CD4-positive, alpha-beta T cell (primary cell): ENCODE data around the gene TLE6. TPM values are rescaled to one million over a fixed set of nuclear protein-coding genes. Genes with fewer than 3 reads are reported as not detected.

Source experiments
- ATAC-seq: fragments of 200-7000 bp; cut with Tn5 transposase; one replicate; pipeline ENCODE4 v1.10.0; 2022; ENCODE audit warnings: mild to moderate bottlenecking; ENCODE audit not compliant: poor library complexity
- CTCF ChIA-PET: fragments of 350-600 bp; sonication (Branson Sonifier 250); formaldehyde crosslinking; loops from one replicate; lab custom pipeline; 2021; ENCODE audit warnings: antibody characterized with exemption, inconsistent platforms; lab: Charles Lee
- POLR2A ChIA-PET: fragments of 350-600 bp; sonication (Branson Sonifier 250); formaldehyde crosslinking; loops from one replicate; lab custom pipeline; 2021; ENCODE audit warnings: antibody characterized with exemption, inconsistent platforms; lab: Charles Lee
- DNase-seq, 14 experiments: peaks; one replicate each; pipeline ENCODE4 v3.0.0-alpha.2; 2013 to 2020; ENCODE audit warnings: mixed read lengths in 2 of 14
- H3K27ac ChIP-seq, 2 donors: one replicate each; pipeline versions ENCODE4 v1.5.1 to v1.7.0; 2013; ENCODE audit warnings: low read length in 2 of 2, low read depth in 1 of 2, mild to moderate bottlenecking in 1 of 2
- H3K27me3 ChIP-seq, 2 experiments: 1 replicate in 1 of 2; 2 replicates in 1 of 2; pipeline versions ENCODE4 v1.6.1 to v1.7.0; 2013; ENCODE audit warnings: low read length in 2 of 2, control low read depth in 1 of 2, mild to moderate bottlenecking in 1 of 2, moderate library complexity in 1 of 2; ENCODE audit not compliant: insufficient read depth in 2 of 2, control insufficient read depth in 1 of 2
- H3K36me3 ChIP-seq: one replicate; pipeline ENCODE4 v1.6.1; 2013; ENCODE audit warnings: low read length, control low read depth; ENCODE audit not compliant: insufficient read depth
- H3K4me1 ChIP-seq: one replicate; pipeline ENCODE4 v1.6.1; 2013; ENCODE audit warnings: low read length, control low read depth; ENCODE audit not compliant: insufficient read depth
- H3K4me3 ChIP-seq: one replicate; pipeline ENCODE4 v1.5.1; 2013; ENCODE audit warnings: mild to moderate bottlenecking, low read length, moderate library complexity
- H3K9me3 ChIP-seq, 2 experiments: 1 replicate in 1 of 2; 2 replicates in 1 of 2; pipeline versions ENCODE4 v1.6.1 to v1.7.0; 2013; ENCODE audit warnings: low read length in 2 of 2, mild to moderate bottlenecking in 2 of 2, control low read depth in 1 of 2, moderate library complexity in 1 of 2; ENCODE audit not compliant: control insufficient read depth in 1 of 2, insufficient read depth in 1 of 2
- H3K27ac Mint-ChIP-seq: one replicate; pipeline ENCODE4 v1.8.0; 2020; ENCODE audit warnings: mixed read lengths
- H3K27me3 Mint-ChIP-seq: one replicate; pipeline ENCODE4 v1.8.0; 2021; ENCODE audit warnings: mixed read lengths
- H3K36me3 Mint-ChIP-seq: one replicate; pipeline ENCODE4 v1.8.0; 2021; ENCODE audit warnings: low read depth, mixed read lengths
- H3K4me1 Mint-ChIP-seq: one replicate; pipeline ENCODE4 v1.8.0; 2021; ENCODE audit warnings: low read depth, mixed read lengths
- H3K4me3 Mint-ChIP-seq: one replicate; pipeline ENCODE4 v1.8.0; 2020; ENCODE audit warnings: mild to moderate bottlenecking, mixed read lengths
- H3K9me3 Mint-ChIP-seq: one replicate; pipeline ENCODE4 v1.8.0; 2020; ENCODE audit warnings: mixed read lengths
- CTCF ChIP-seq: fragments of 200-600 bp; IDR thresholded peaks from one replicate; pipeline ENCODE4 v1.8.0; 2022; ENCODE audit warnings: antibody characterized with exemption, mild to moderate bottlenecking
- intact Hi-C, 2 experiments: fragments of 100-400 bp; cut with DNase I in 1 of 2; cut with micrococcal nuclease in 1 of 2; formaldehyde crosslinking; loops; one replicate each; pipeline versions ENCODE4 v1.15.1 to v1.9.0; 2023 to 2025; cut with DNase I, micrococcal nuclease
- total RNA-seq, 174 experiments: library from RNA in 2 of 174; stranded (reverse) in 2 of 174; gene quantifications; one replicate each; pipeline ENCODE4 v1.2.3 and lab custom pipeline; 2021 to 2026

Gene TLE6
- total RNA-seq, 2 experiments from 2014 or later = not detected

GRCh38 chr19:3026768-3027167 is 49.4 kb downstream of the TLE6 start:
- H3K27ac Mint-ChIP-seq = no peak overlapping the region
- no peaks in the 10 kb centered on the region for H3K27me3 ChIP-seq

GRCh38 chr19:3027292-3027691 is 49.9 kb downstream of the TLE6 start:
- ATAC-seq (no peak), DNase-seq (no peak)
- H3K36me3 Mint-ChIP-seq = no peaks in the 10 kb centered on the region
- intact Hi-C loops = loop anchor here in 1 of 2 experiments (5.0 kb wide), 1 partner anchor 35 kb away; the partner anchor contains the start of gene TLE5
- peaks cover 35% of the 10 kb centered on the region for H3K4me1 Mint-ChIP-seq
- Histone ChIP-seq H3K27me3 (no peaks in the 10 kb centered on the region), H3K36me3 (no peaks in the 10 kb centered on the region), H3K4me3 (no peak overlapping the region), H3K27ac (no peak overlapping the region), H3K9me3 (no peaks in the 10 kb centered on the region), H3K4me1 (peaks cover 36% of the 10 kb centered on the region)
- H3K4me3 Mint-ChIP-seq = peak overlapping the region; percentile 87
- H3K27ac Mint-ChIP-seq = no peak overlapping the region
- no peak for TF ChIP-seq CTCF
- no peaks in the 10 kb centered on the region for H3K27me3 Mint-ChIP-seq
- CTCF ChIA-PET = no interaction called here
- no peaks in the 10 kb centered on the region for H3K9me3 Mint-ChIP-seq
- POLR2A ChIA-PET = interaction anchor here (1.2 to 1.8 kb wide), 3 partner anchors 8 to 36 kb away, joined by 3 to 4 read pairs (median 4); no protein-coding TSS in a partner anchor

More at GRCh38 chr19:3026768-3027167, 49.4 kb downstream of the TLE6 start:
- no peak overlapping the region for H3K27ac ChIP-seq
- no peak for TF ChIP-seq CTCF
- H3K4me1 ChIP-seq = peaks cover 36% of the 10 kb centered on the region
- peak overlapping the region; percentile 87 for H3K4me3 Mint-ChIP-seq
- POLR2A ChIA-PET = interaction anchor here (1.2 to 1.3 kb wide), 2 partner anchors 9 to 35 kb away, joined by 3 to 4 read pairs; no protein-coding TSS in a partner anchor
- DNase-seq = no peak
- H3K36me3 ChIP-seq = no peaks in the 10 kb centered on the region
- no peak for ATAC-seq
- no peaks in the 10 kb centered on the region for H3K9me3 Mint-ChIP-seq
- no peak overlapping the region for H3K4me3 ChIP-seq
- H3K36me3 Mint-ChIP-seq = no peaks in the 10 kb centered on the region
- no peaks in the 10 kb centered on the region for H3K27me3 Mint-ChIP-seq
- CTCF ChIA-PET = no interaction called here
- no peaks in the 10 kb centered on the region for H3K9me3 ChIP-seq
- H3K4me1 Mint-ChIP-seq = peaks cover 35% of the 10 kb centered on the region
- intact Hi-C loops = loop anchor here in 1 of 2 experiments (5.0 kb wide), 1 partner anchor 36 kb away; the partner anchor contains the start of gene TLE5

GRCh38 chr19:3027981-3028304 is 50.6 kb downstream of the TLE6 start:
- Histone ChIP-seq H3K9me3 (no peaks in the 10 kb centered on the region), H3K4me3 (peak overlapping the region; percentile 62), H3K27ac (no peak overlapping the region), H3K4me1 (peaks cover 36% of the 10 kb centered on the region), H3K36me3 (no peaks in the 10 kb centered on the region), H3K27me3 (no peaks in the 10 kb centered on the region)
- Mint-ChIP-seq H3K9me3 (no peaks in the 10 kb centered on the region), H3K4me3 (peak overlapping the region; percentile 87), H3K36me3 (no peaks in the 10 kb centered on the region), H3K4me1 (peaks cover 35% of the 10 kb centered on the region), H3K27ac (peak overlapping the region; percentile 47), H3K27me3 (no peaks in the 10 kb centered on the region)
- DNase-seq (no peak), ATAC-seq (no peak)
- intact Hi-C loops = loop anchor here in 1 of 2 experiments (5.0 kb wide), 1 partner anchor 34 kb away; the partner anchor contains the start of gene TLE5
- TF ChIP-seq CTCF = no peak
- POLR2A ChIA-PET = interaction anchor here (1.1 to 1.8 kb wide), 2 partner anchors 25 to 35 kb away, joined by 4 read pairs; no protein-coding TSS in a partner anchor
- CTCF ChIA-PET = interaction anchor here (1.0 kb wide), 1 partner anchor 9 kb away, joined by 3 read pairs; no protein-coding TSS in a partner anchor
